ENCODE data around the gene NUMBL. TPM values are rescaled to one million over a fixed set of nuclear protein-coding genes. Genes with fewer than 3 reads are reported as not detected.
A peak's percentile ranks its signal among the peaks of the same experiment; 100 is the strongest.

NUMBL gene
- total RNA-seq, 1 donor from 2014 or later: 6.4 TPM

- Histone ChIP-seq H3K4me2 (no peak overlapping the region), H3K9me3 (ENCODE audit: low read depth) (no peaks in the 10 kb centered on the region), H3F3A (ENCODE audit: low read depth) (peaks cover 27% of the 10 kb centered on the region), H3K9ac (no peak overlapping the region), H3K27ac (no peak overlapping the region), H4K20me1 (ENCODE audit: low read depth) (peaks cover 19% of the 10 kb centered on the region), H3K4me3 (no peak overlapping the region), H3K79me2 (ENCODE audit: low read depth) (no peaks in the 10 kb centered on the region), H2AFZ (replicated peaks) (no peak overlapping the region), H3K27me3 (no peaks in the 10 kb centered on the region), H3K4me1 (peaks cover 8% of the 10 kb centered on the region), H3K36me3 (no peaks in the 10 kb centered on the region)
- H3K4me3 Mint-ChIP-seq: peak overlapping the region; percentile 27
- H3K36me3 Mint-ChIP-seq: peaks cover 35% of the 10 kb centered on the region
- H3K4me1 Mint-ChIP-seq: peaks cover 4% of the 10 kb centered on the region
- H3K27ac Mint-ChIP-seq: no peak overlapping the region
- peaks cover 5% of the 10 kb centered on the region for H3K27me3 Mint-ChIP-seq (ENCODE audit: insufficient read depth, low read depth)
- TF ChIP-seq EZH2 (IDR thresholded peaks at IDR 0.05) (no peak), CTCF (IDR thresholded peaks at IDR 0.05) (no peak), EZH2phosphoT487 (IDR thresholded peaks at IDR 0.05) (no peak)
- H3K9me3 Mint-ChIP-seq: no peaks in the 10 kb centered on the region
- no peak for DNase-seq (ENCODE audit: low spot score)
These were observed 69.2 kb downstream of the NUMBL start for GRCh38 chr19:40621283-40621682.

GRCh38 chr19:40620161-40620485 is 70.3 kb downstream of the NUMBL start:
- no peaks in the 10 kb centered on the region for H3K79me2 ChIP-seq (ENCODE audit: low read depth)
- H3K4me2 ChIP-seq: no peak overlapping the region
- H3K4me3 ChIP-seq: no peak overlapping the region
- H3K9me3 ChIP-seq (ENCODE audit: low read depth): no peaks in the 10 kb centered on the region
- H4K20me1 ChIP-seq (ENCODE audit: low read depth): peaks cover 19% of the 10 kb centered on the region
- H3F3A ChIP-seq (ENCODE audit: low read depth): peaks cover 27% of the 10 kb centered on the region
- peaks cover 5% of the 10 kb centered on the region for H3K36me3 ChIP-seq
- DNase-seq (ENCODE audit: low spot score): no peak
- no peaks in the 10 kb centered on the region for H3K9me3 Mint-ChIP-seq
- no peak overlapping the region for H3K27ac Mint-ChIP-seq
- no peak overlapping the region for H3K9ac ChIP-seq
- H3K27me3 ChIP-seq: no peaks in the 10 kb centered on the region
- H3K4me1 Mint-ChIP-seq: peaks cover 5% of the 10 kb centered on the region
- peaks cover 4% of the 10 kb centered on the region for H3K27me3 Mint-ChIP-seq (ENCODE audit: insufficient read depth, low read depth)
- H3K36me3 Mint-ChIP-seq: peaks cover 30% of the 10 kb centered on the region
- TF ChIP-seq EZH2 (IDR thresholded peaks at IDR 0.05): no peak
- no peak for TF ChIP-seq CTCF (IDR thresholded peaks at IDR 0.05)
- TF ChIP-seq EZH2phosphoT487 (IDR thresholded peaks at IDR 0.05): no peak
- H3K4me1 ChIP-seq: peaks cover 8% of the 10 kb centered on the region
- no peak overlapping the region for H3K27ac ChIP-seq
- H2AFZ ChIP-seq (replicated peaks): no peak overlapping the region
- H3K4me3 Mint-ChIP-seq: no peak overlapping the region

- Mint-ChIP-seq H3K4me1 (peaks cover 11% of the 10 kb centered on the region), H3K27ac (no peak overlapping the region), H3K36me3 (peaks cover 30% of the 10 kb centered on the region), H3K27me3 (ENCODE audit: insufficient read depth, low read depth) (peaks cover under 1% of the 10 kb centered on the region), H3K4me3 (no peak overlapping the region), H3K9me3 (no peaks in the 10 kb centered on the region)
- TF ChIP-seq EZH2phosphoT487 (IDR thresholded peaks at IDR 0.05) (no peak), EZH2 (IDR thresholded peaks at IDR 0.05) (no peak), CTCF (IDR thresholded peaks at IDR 0.05) (no peak)
- Histone ChIP-seq H3K4me3 (no peak overlapping the region), H3K4me2 (no peak overlapping the region), H3K9ac (no peak overlapping the region), H3K36me3 (peaks cover 5% of the 10 kb centered on the region), H2AFZ (replicated peaks) (no peak overlapping the region), H3F3A (ENCODE audit: low read depth) (peaks cover 28% of the 10 kb centered on the region), H3K27ac (no peak overlapping the region), H3K9me3 (ENCODE audit: low read depth) (no peaks in the 10 kb centered on the region), H3K79me2 (ENCODE audit: low read depth) (no peaks in the 10 kb centered on the region), H3K4me1 (peaks cover 8% of the 10 kb centered on the region), H4K20me1 (ENCODE audit: low read depth) (peaks cover 19% of the 10 kb centered on the region), H3K27me3 (no peaks in the 10 kb centered on the region)
- no peak for DNase-seq (ENCODE audit: low spot score)
These were observed 70.9 kb downstream of the NUMBL start for GRCh38 chr19:40619333-40620160.
